HCT116 (cell line): ENCODE results near the gene FAM9B. TPM values are rescaled to one million over a fixed set of nuclear protein-coding genes. Genes with fewer than 3 reads are reported as not detected.

Experiments used
- ATAC-seq: fragments of 200-7000 bp; cut with Tn5 transposase; 2 replicates; pipeline ENCODE4 v1.9.1; 2020; ENCODE audit warnings: mild to moderate bottlenecking, moderate library complexity
- BruUV-seq: library from RNA; stranded (reverse); fragments of 400-500 nt; replicated peaks from 2 replicates; lab custom pipeline; 2021; lab: Mats Ljungman, UMichigan
- CTCF ChIA-PET: fragments of 300-600 bp; sonication (Branson Sonifier 250); formaldehyde crosslinking; loops from one replicate; lab custom pipeline; 2021; ENCODE audit warnings: antibody characterized with exemption; lab: Charles Lee
- POLR2A ChIA-PET: fragments of 300-600, 350-600 bp; sonication (Branson Sonifier 250); formaldehyde crosslinking; loops from one replicate; lab custom pipeline; 2021; ENCODE audit warnings: antibody characterized with exemption; lab: Charles Lee
- RAD21 ChIA-PET, 2 experiments: fragments of 300-600 bp; sonication (Branson Sonifier 250); formaldehyde crosslinking; loops; one replicate each; lab custom pipeline; 2023; ENCODE audit warnings: low total read pairs in 2 of 2; ENCODE audit not compliant: uncharacterized antibody in 2 of 2, unreplicated experiment in 2 of 2, low non-redundant PET in 1 of 2; lab: Charles Lee
- DNase-seq: peaks from one replicate; pipeline ENCODE4 v3.0.0-alpha.2; 2010; ENCODE audit warnings: low read depth, low spot score
- H2AFZ ChIP-seq: fragments of 200-600 bp; shearing (Covaris generic), sonication (generic); 2 replicates; pipeline ENCODE4 v1.6.1; 2017; ENCODE audit warnings: low read depth, mixed run types, mixed read lengths, antibody characterized with exemption, low read length; ENCODE audit not compliant: poor library complexity, severe bottlenecking
- H3K27ac ChIP-seq: 2 replicates; pipeline ENCODE4 v1.5.1; 2012; ENCODE audit warnings: low read depth, low read length
- H3K27me3 ChIP-seq: fragments of 200-600 bp; sonication (generic); 2 replicates; pipeline ENCODE4 v1.6.1; 2016; ENCODE audit warnings: mixed run types, low read length, mixed read lengths; ENCODE audit not compliant: insufficient read depth
- H3K36me3 ChIP-seq, 2 experiments: fragments of 200-500 bp in 1 of 2; fragments of 200-600 bp in 1 of 2; sonication (Bioruptor generic) in 1 of 2; sonication (generic) in 1 of 2; 2 replicates each; pipeline versions ENCODE4 v1.5.1 to v1.6.1; 2014 to 2016; ENCODE audit warnings: low read length in 2 of 2, inconsistent platforms in 1 of 2, mixed read lengths in 1 of 2, mixed run types in 1 of 2; ENCODE audit not compliant: insufficient read depth in 2 of 2, control insufficient read depth in 1 of 2
- H3K4me1 ChIP-seq, 2 experiments: fragments of 200-600 bp in 1 of 2; sonication (generic) in 1 of 2; 2 replicates each; pipeline versions ENCODE4 v1.5.1 to v1.6.1; 2012 to 2017; ENCODE audit warnings: low read length in 2 of 2, inconsistent platforms in 1 of 2, mild to moderate bottlenecking in 1 of 2, mixed read lengths in 1 of 2, mixed run types in 1 of 2, moderate library complexity in 1 of 2; ENCODE audit not compliant: insufficient read depth in 2 of 2, control insufficient read depth in 1 of 2
- H3K4me2 ChIP-seq: fragments of 200-600 bp; sonication (generic); 2 replicates; pipeline ENCODE4 v1.6.1; 2017; ENCODE audit warnings: mixed run types, low read length, mixed read lengths
- H3K4me3 ChIP-seq, 2 experiments: fragments of 200-600 bp in 1 of 2; sonication (generic) in 1 of 2; replicated peaks in 1 of 2; 2 replicates each; pipeline ENCODE4 v1.5.1; 2011 to 2016; ENCODE audit warnings: low read length in 2 of 2, control low read depth in 1 of 2, low read depth in 1 of 2, mild to moderate bottlenecking in 1 of 2, mixed read lengths in 1 of 2, mixed run types in 1 of 2
- H3K79me2 ChIP-seq: fragments of 200-600 bp; sonication (generic); 2 replicates; pipeline ENCODE4 v1.6.1; 2017; ENCODE audit warnings: mild to moderate bottlenecking, mixed run types, low read length, moderate library complexity, mixed read lengths; ENCODE audit not compliant: insufficient read depth
- H3K9ac ChIP-seq: fragments of 200-600 bp; sonication (generic); 2 replicates; pipeline ENCODE4 v1.6.1; 2016; ENCODE audit warnings: low read length, mixed read lengths
- H3K9me2 ChIP-seq: fragments of 200-600 bp; sonication (generic), shearing (Covaris generic); 2 replicates; pipeline ENCODE4 v1.6.1; 2017; ENCODE audit warnings: mixed run types, mild to moderate bottlenecking, moderate library complexity; ENCODE audit not compliant: insufficient read depth
- H3K9me3 ChIP-seq, 2 experiments: fragments of 200-500 bp in 1 of 2; fragments of 200-600 bp in 1 of 2; sonication (Bioruptor generic) in 1 of 2; sonication (generic) in 1 of 2; 2 replicates each; pipeline ENCODE4 v1.6.1; 2014 to 2017; ENCODE audit warnings: low read length in 2 of 2, mixed read lengths in 2 of 2, inconsistent platforms in 1 of 2, low read depth in 1 of 2, mild to moderate bottlenecking in 1 of 2, mixed run types in 1 of 2, moderate library complexity in 1 of 2; ENCODE audit not compliant: control insufficient read depth in 1 of 2, insufficient read depth in 1 of 2
- H4K20me1 ChIP-seq: fragments of 200-600 bp; sonication (generic), shearing (Covaris generic); 2 replicates; pipeline ENCODE4 v1.6.1; 2017; ENCODE audit warnings: mixed run types, mild to moderate bottlenecking, moderate library complexity; ENCODE audit not compliant: insufficient read depth
- CEBPB ChIP-seq: IDR thresholded peaks from 2 replicates; pipeline ENCODE4 v1.6.1; 2012; ENCODE audit warnings: low read depth
- CTCF ChIP-seq, 3 experiments: fragments of 200-600 bp in 1 of 3; sonication (generic) in 1 of 3; IDR thresholded peaks in 2 of 3; conservative IDR thresholded peaks in 1 of 3; 2 replicates each; pipeline ENCODE4 v1.5.1; 2012 to 2017; ENCODE audit warnings: low read depth in 2 of 3, low read length in 2 of 3, antibody characterized with exemption in 1 of 3, borderline replicate concordance in 1 of 3, control low read depth in 1 of 3, mild to moderate bottlenecking in 1 of 3, mixed read lengths in 1 of 3, mixed run types in 1 of 3, moderate library complexity in 1 of 3; ENCODE audit not compliant: insufficient read depth in 1 of 3
- EGR1 ChIP-seq: IDR thresholded peaks from 2 replicates; pipeline ENCODE4 v1.6.1; 2012; ENCODE audit warnings: low read depth
- ELF1 ChIP-seq: IDR thresholded peaks from 2 replicates; pipeline ENCODE4 v1.6.1; 2012; ENCODE audit warnings: low read depth, borderline replicate concordance
- EZH2 ChIP-seq: fragments of 200-600 bp; sonication (generic); IDR thresholded peaks from 2 replicates; pipeline ENCODE4 v1.6.1; 2017; ENCODE audit warnings: antibody characterized with exemption, mixed run types
- EZH2phosphoT487 ChIP-seq: fragments of 200-600 bp; IDR thresholded peaks from 2 replicates; pipeline ENCODE4 v1.6.1; 2018; ENCODE audit warnings: antibody characterized with exemption, borderline replicate concordance
- POLR2A ChIP-seq: IDR thresholded peaks from 2 replicates; pipeline ENCODE4 v1.7.0; 2011; ENCODE audit warnings: borderline replicate concordance; ENCODE audit not compliant: insufficient read depth, insufficient read length; ENCODE audit errors: extremely low read depth
- POLR2AphosphoS5 ChIP-seq: IDR thresholded peaks from 2 replicates; pipeline ENCODE4 v1.6.1; 2011; ENCODE audit warnings: mild to moderate bottlenecking, low read depth, low read length, moderate library complexity
- RAD21 ChIP-seq: IDR thresholded peaks from 2 replicates; pipeline ENCODE4 v1.6.1; 2012; ENCODE audit warnings: low read depth, mild to moderate bottlenecking
- SP1 ChIP-seq: IDR thresholded peaks from 2 replicates; pipeline ENCODE4 v1.6.1; 2012; ENCODE audit warnings: low read depth
- SRF ChIP-seq: IDR thresholded peaks from 2 replicates; pipeline ENCODE4 v1.6.1; 2012; ENCODE audit warnings: low read depth
- TCF7L2 ChIP-seq: IDR thresholded peaks from 2 replicates; pipeline ENCODE4 v1.7.0; 2011; ENCODE audit warnings: borderline replicate concordance, inconsistent platforms; ENCODE audit not compliant: insufficient read depth, insufficient read length; ENCODE audit errors: extremely low read depth
- YY1 ChIP-seq: IDR thresholded peaks from 2 replicates; pipeline ENCODE4 v1.6.1; 2011; ENCODE audit warnings: low read length, low read depth, moderate library complexity, mild to moderate bottlenecking; ENCODE audit not compliant: insufficient replicate concordance; ENCODE audit errors: extremely low read depth
- ZFX ChIP-seq: fragments of 450-650 bp; IDR thresholded peaks from 2 replicates; pipeline ENCODE4 v1.6.1; 2017
- ZNF274 ChIP-seq: fragments of 200-500 bp; sonication (Bioruptor generic); IDR thresholded peaks from 2 replicates; pipeline ENCODE4 v1.6.1; 2014; ENCODE audit warnings: mild to moderate bottlenecking, low read depth, low read length, inconsistent platforms
- intact Hi-C: fragments of 100-400 bp; cut with micrococcal nuclease; formaldehyde crosslinking; loops from 2 replicates; pipeline ENCODE4 v1.10.0; 2022
- total RNA-seq: library from RNA; stranded (reverse); gene quantifications from one replicate; pipeline ENCODE4 v1.2.1, GENCODE V29; 2021; ENCODE audit not compliant: unreplicated experiment

FAM9B gene
- total RNA-seq, 1 experiment from 2014 or later = not detected

- POLR2A ChIA-PET = no interaction called here
- TF ChIP-seq ZFX (no peak), POLR2A (no peak), TCF7L2 (no peak), SRF (no peak), POLR2AphosphoS5 (no peak), CEBPB (no peak)
- TF ChIP-seq, all 23 proteins: peak for 0
- Histone ChIP-seq H4K20me1 (no peaks in the 10 kb centered on the region), H3K79me2 (no peaks in the 10 kb centered on the region), H3K4me2 (no peak overlapping the region), H3K36me3 (no peaks in the 10 kb centered on the region), H3K9me3 (no peaks in the 10 kb centered on the region), H3K9ac (no peak overlapping the region), H3K9me2 (no peaks in the 10 kb centered on the region), H3K27ac (no peak overlapping the region), H3K4me3 (no peak overlapping the region), H3K27me3 (no peaks in the 10 kb centered on the region), H2AFZ (no peak overlapping the region), H3K4me1 (no peaks in the 10 kb centered on the region)
- BruUV-seq = no TSS peak
- intact Hi-C loops = no loop called here
- ATAC-seq = no peak
- ChIA-PET CTCF (no interaction called here), RAD21 (no interaction called here)
- no peak for DNase-seq
Observed at GRCh38 chrX:9055354-9055753, 21.4 kb upstream of the FAM9B start.

- H2AFZ ChIP-seq = no peak overlapping the region
- BruUV-seq = no TSS peak
- no peaks in the 10 kb centered on the region for H3K4me1 ChIP-seq
- H3K4me2 ChIP-seq = no peak overlapping the region
- intact Hi-C loops = no loop called here
- H4K20me1 ChIP-seq = no peaks in the 10 kb centered on the region
- no peaks in the 10 kb centered on the region for H3K27me3 ChIP-seq
- no peaks in the 10 kb centered on the region for H3K36me3 ChIP-seq
- no peak for ATAC-seq
- TF ChIP-seq EGR1 (no peak), SRF (no peak), SP1 (no peak), EZH2phosphoT487 (no peak), EZH2 (no peak), RAD21 (no peak), CTCF (IDR thresholded peaks at IDR 0.05 in 2 of 3, conservative IDR thresholded peaks at IDR 0.05 in 1 of 3; ENCODE audit: borderline replicate concordance in 1 of 3, insufficient read depth in 1 of 3, low read depth in 2 of 3, low read length in 2 of 3) (no peak), ZNF274 (no peak), ELF1 (no peak), POLR2AphosphoS5 (no peak), CEBPB (no peak), POLR2A (no peak), YY1 (no peak)
- TF ChIP-seq, all 23 proteins: peak for 0
- ChIA-PET POLR2A (no interaction called here), RAD21 (no interaction called here), CTCF (no interaction called here)
- Histone ChIP-seq H3K79me2 (no peaks in the 10 kb centered on the region), H3K9ac (no peak overlapping the region), H3K4me3 (no peak overlapping the region), H3K9me2 (no peaks in the 10 kb centered on the region), H3K27ac (no peak overlapping the region), H3K9me3 (no peaks in the 10 kb centered on the region)
- no peak for DNase-seq
Observed at GRCh38 chrX:9052081-9052480, 18.2 kb upstream of the FAM9B start.
